Keratinocyte (primary cell): Measurements from ENCODE around the gene AFG3L2.

Experiments
- CTCF ChIP-seq, 3 experiments: IDR thresholded peaks in 1 of 3; conservative IDR thresholded peaks in 1 of 3; optimal IDR thresholded peaks in 1 of 3; 2 replicates in 2 of 3; 3 replicates in 1 of 3; pipeline versions ENCODE3 to v1.5.1; 2011; ENCODE audit warnings: low read length in 3 of 3, mild to moderate bottlenecking in 3 of 3, moderate library complexity in 2 of 3, control low read depth in 1 of 3, inconsistent platforms in 1 of 3; ENCODE audit not compliant: insufficient read depth in 2 of 3; ENCODE audit errors: extremely low read depth in 1 of 3
- EZH2 ChIP-seq: IDR thresholded peaks from one replicate; pipeline ENCODE4 v1.6.1; 2012; ENCODE audit warnings: inconsistent platforms, mild to moderate bottlenecking, low read length, moderate library complexity

GRCh38 chr18:12411456-12411855, 34.4 kb upstream of the AFG3L2 start:
- TF ChIP-seq CTCF (optimal IDR thresholded peaks at IDR 0.05 in 1 of 3, IDR thresholded peaks at IDR 0.05 in 1 of 3, conservative IDR thresholded peaks at IDR 0.05 in 1 of 3; ENCODE audit: extremely low read depth in 1 of 3, insufficient read depth in 2 of 3, low read length in 3 of 3) (no peak), EZH2 (no peak)
